GM12878 (cell line): ENCODE measurements around the gene AK8. TPM values are rescaled to one million over a fixed set of nuclear protein-coding genes. Genes with fewer than 3 reads are reported as not detected.

Experiments used
- ATAC-seq: fragments of 200-7000 bp; cut with Tn5 transposase; 3 replicates; pipeline ENCODE4 v1.9.1; 2020; ENCODE audit warnings: mild to moderate bottlenecking, moderate library complexity
- BruUV-seq: library from RNA; stranded (reverse); fragments of 400-500 nt; replicated peaks from 2 replicates; lab custom pipeline; 2021; lab: Mats Ljungman, UMichigan
- CTCF ChIA-PET: fragments of 300-600 bp; sonication (Branson Sonifier 250); formaldehyde crosslinking; extraction: SDS; loops from one replicate; lab custom pipeline; 2021; ENCODE audit warnings: inconsistent platforms; lab: Yijun Ruan, JAX
- POLR2A ChIA-PET: fragments of 350-600 bp; formaldehyde crosslinking; extraction: SDS; loops from one replicate; lab custom pipeline; 2021; ENCODE audit warnings: inconsistent platforms; lab: Charles Lee
- RAD21 ChIA-PET: fragments of 300-600 bp; sonication (Branson Sonifier 250); formaldehyde crosslinking; loops from one replicate; lab custom pipeline; 2023; ENCODE audit warnings: antibody characterized with exemption; ENCODE audit not compliant: unreplicated experiment; lab: Charles Lee
- SMC1A ChIA-PET: fragments of 300-600 bp; sonication (Branson Sonifier 250); formaldehyde crosslinking; loops from one replicate; lab custom pipeline; 2023; ENCODE audit not compliant: unreplicated experiment, uncharacterized antibody; lab: Charles Lee
- DNase-seq: peaks from one replicate; pipeline ENCODE4 v3.0.0-alpha.2; 2011; ENCODE audit warnings: low read depth, low spot score
- FAIRE-seq: peaks from 3 replicates; lab custom pipeline; 2011; peaks lifted over from hg19 to GRCh38; lab: Jason Lieb, UNC
- H2AFZ ChIP-seq: 2 replicates; pipeline ENCODE4 v1.6.0; 2011; ENCODE audit warnings: low read depth, low read length, control low read depth; ENCODE audit not compliant: control insufficient read depth
- H3K27ac ChIP-seq: 2 replicates; pipeline ENCODE4 v1.5.1; 2011; ENCODE audit warnings: control low read depth; ENCODE audit not compliant: control insufficient read depth, insufficient read depth
- H3K27me3 ChIP-seq, 2 experiments: replicated peaks in 1 of 2; 2 replicates each; pipeline versions ENCODE4 v1.6.0 to v1.6.1; 2011; ENCODE audit warnings: low read length in 1 of 2; ENCODE audit not compliant: control insufficient read depth in 2 of 2, insufficient read depth in 2 of 2
- H3K36me3 ChIP-seq, 2 experiments: 2 replicates each; pipeline ENCODE4 v1.5.1; 2011; ENCODE audit warnings: low read length in 1 of 2; ENCODE audit not compliant: control insufficient read depth in 2 of 2, insufficient read depth in 2 of 2
- H3K4me1 ChIP-seq: 2 replicates; pipeline ENCODE4 v1.6.1; 2011; ENCODE audit warnings: mild to moderate bottlenecking, low read length, moderate library complexity, mixed read lengths; ENCODE audit not compliant: control insufficient read depth, insufficient read depth
- H3K4me2 ChIP-seq: 2 replicates; pipeline ENCODE4 v1.6.0; 2011; ENCODE audit warnings: control low read depth; ENCODE audit not compliant: control insufficient read depth, insufficient read depth
- H3K4me3 ChIP-seq: fragments of 200-600 bp; sonication (generic); 2 replicates; pipeline ENCODE4 v1.5.1; 2016
- H3K79me2 ChIP-seq: 2 replicates; pipeline ENCODE4 v1.6.0; 2011; ENCODE audit warnings: low read length; ENCODE audit not compliant: control insufficient read depth, insufficient read depth
- H3K9ac ChIP-seq: 2 replicates; pipeline ENCODE4 v1.8.0; 2011; ENCODE audit warnings: low read length, control low read depth, mixed read lengths; ENCODE audit not compliant: control insufficient read depth, insufficient read depth
- H3K9me3 ChIP-seq: replicated peaks from 3 replicates; pipeline ENCODE4 v1.5.1; 2011; ENCODE audit warnings: mild to moderate bottlenecking, low read length; ENCODE audit not compliant: control insufficient read depth, insufficient read depth
- H4K20me1 ChIP-seq: 2 replicates; pipeline ENCODE4 v1.6.0; 2011; ENCODE audit not compliant: control insufficient read depth, insufficient read depth
- ATF7 ChIP-seq: fragments of 450-650 bp; IDR thresholded peaks from 2 replicates; pipeline ENCODE4 v1.6.1; 2016; ENCODE audit warnings: low read depth, mild to moderate bottlenecking
- CEBPB ChIP-seq, 2 experiments: fragments of 150-350 bp in 1 of 2; IDR thresholded peaks; 2 replicates each; pipeline ENCODE4 v1.6.1; 2012 to 2014; ENCODE audit warnings: low read depth in 2 of 2, low read length in 2 of 2, borderline replicate concordance in 1 of 2, inconsistent platforms in 1 of 2
- CHD4 ChIP-seq: fragments of 200-600 bp; sonication (generic); IDR thresholded peaks from 2 replicates; pipeline ENCODE4 v1.6.1; 2016; ENCODE audit warnings: mild to moderate bottlenecking
- ETV6 ChIP-seq, 2 experiments: fragments of 450-650 bp in 1 of 2; IDR thresholded peaks in 1 of 2; conservative IDR thresholded peaks in 1 of 2; 2 replicates each; pipeline ENCODE4 v1.6.1; 2014; ENCODE audit warnings: antibody characterized with exemption in 1 of 2, borderline replicate concordance in 1 of 2, low read depth in 1 of 2, mild to moderate bottlenecking in 1 of 2, moderate library complexity in 1 of 2
- IRF3 ChIP-seq: fragments of 450-650 bp; IDR thresholded peaks from 2 replicates; pipeline ENCODE4 v1.6.1; 2014; ENCODE audit warnings: mild to moderate bottlenecking
- KLF5 ChIP-seq: fragments of 450-650 bp; IDR thresholded peaks from 2 replicates; pipeline ENCODE4 v1.6.1; 2014; ENCODE audit warnings: mild to moderate bottlenecking; ENCODE audit not compliant: partially characterized antibody
- POU2F2 ChIP-seq: IDR thresholded peaks from 3 replicates; pipeline ENCODE4 v1.6.1; 2011; ENCODE audit warnings: low read depth, mild to moderate bottlenecking, low read length, borderline replicate concordance
- RAD51 ChIP-seq: fragments of 450-650 bp; IDR thresholded peaks from 2 replicates; pipeline ENCODE4 v1.6.1; 2016; ENCODE audit warnings: moderate library complexity, mild to moderate bottlenecking, inconsistent platforms
- RELA ChIP-seq: fragments of 450-650 bp; IDR thresholded peaks from 2 replicates; pipeline ENCODE4 v1.8.0; 2014; ENCODE audit warnings: borderline replicate concordance; ENCODE audit not compliant: partially characterized antibody
- whole genome bisulfite sequencing: methylation state at CpG from one replicate; pipeline ENCODE4 v1.1.6; 2016; ENCODE audit warnings: low lambda C conversion rate; ENCODE audit not compliant: insufficient replicate concordance, insufficient coverage; ENCODE audit errors: missing lambda C conversion rate; 5-methylcytosine and 5-hydroxymethylcytosine counted together
- in situ Hi-C: fragments of 300-500 bp; cut with MboI; formaldehyde crosslinking; loops from 9 replicates; pipeline ENCODE4 v1.14.3; 2018; ENCODE audit warnings: mixed read lengths
- intact Hi-C: fragments of 100-400 bp; cut with micrococcal nuclease; formaldehyde crosslinking; loops from one replicate; pipeline ENCODE4 v1.14.2; 2022; ENCODE audit not compliant: unreplicated experiment
- polyA plus RNA-seq, 11 experiments: library from polyadenylated mRNA; depleted of rRNA in 4 of 11; unstranded in 6 of 11; stranded (reverse) in 5 of 11; fragments of >200 nt; fragmentation: Nextera tagmentation in 4 of 11; fragmentation: Illumina TruSeq in 1 of 11; extraction: Ambion mirVana in 4 of 11; extraction: Trizol in 1 of 11; gene quantifications; 1 replicate in 1 of 11; 2 replicates in 10 of 11; pipeline versions ENCODE4 v1.2.1 to v1.2.3, GENCODE V29; 2011 to 2016; ENCODE audit warnings: inconsistent platforms in 2 of 11, missing spikeins in 2 of 11, low read depth in 1 of 11
- total RNA-seq, 4 experiments: library from RNA; depleted of rRNA in 3 of 4; stranded (reverse); fragments of >200 nt in 3 of 4; fragmentation: Illumina TruSeq in 1 of 4; extraction: Trizol in 1 of 4; gene quantifications; 2 replicates each; pipeline versions ENCODE4 v1.2.1 to v1.2.3, GENCODE V29; 2013 to 2021
- TF ChIP-seq, protein P1 (sequence below): fragments of 450-650 bp; IDR thresholded peaks from 2 replicates; pipeline ENCODE4 v1.6.1; 2017; ENCODE audit warnings: mild to moderate bottlenecking, moderate library complexity

The AK8 gene
- total and polyA plus RNA-seq, 10 of the 15 experiments (the other 5 are each of a cell fraction or from before 2014, with no cell fraction given): 0.03 to 0.12 (median 0.06) TPM; not detected in 5

DNA sequence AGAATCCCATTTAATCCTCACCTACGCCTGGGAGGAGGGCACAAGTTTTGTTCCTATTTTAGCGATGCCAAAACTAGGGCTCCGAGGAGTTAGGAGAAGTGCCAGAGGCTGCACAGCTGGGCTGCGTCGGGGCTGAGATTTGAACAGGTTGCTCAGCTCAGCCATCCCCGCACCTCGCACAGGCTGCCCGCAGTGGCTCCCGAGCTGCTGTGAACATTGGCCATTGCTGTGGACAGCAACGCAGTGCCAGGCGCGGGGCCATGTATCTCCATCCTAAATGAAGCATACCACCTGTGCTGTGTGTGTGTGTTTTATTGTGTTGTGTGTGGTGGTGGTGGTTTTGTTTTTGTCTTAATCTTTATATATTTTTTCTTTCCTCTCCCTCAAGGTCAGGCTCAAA is 52.0 kb downstream of the AK8 start:
- ATAC-seq (no peak), DNase-seq (no peak), FAIRE-seq (no peak)
- no peaks in the 10 kb centered on the region for H3K79me2 ChIP-seq
- H4K20me1 ChIP-seq: no peaks in the 10 kb centered on the region
- ChIA-PET SMC1A (no interaction called here), RAD21 (no interaction called here), CTCF (no interaction called here), POLR2A (no interaction called here)
- no peaks in the 10 kb centered on the region for H3K4me1 ChIP-seq
- no peak overlapping the region for H3K4me2 ChIP-seq
- in situ Hi-C loops (no loop called here), intact Hi-C loops (no loop called here)
- H3K4me3 ChIP-seq: no peak overlapping the region
- TF ChIP-seq CHD4 (no peak), ATF7 (no peak), CEBPB (IDR thresholded peaks at IDR 0.05; ENCODE audit: borderline replicate concordance in 1 of 2, low read depth in 2 of 2, low read length in 2 of 2) (no peak), RELA (no peak), POU2F2 (no peak), IRF3 (no peak), KLF5 (no peak), ETV6 (conservative IDR thresholded peaks at IDR 0.05 in 1 of 2, IDR thresholded peaks at IDR 0.05 in 1 of 2; ENCODE audit: borderline replicate concordance in 1 of 2, low read depth in 1 of 2) (no peak), RAD51 (no peak)
- TF ChIP-seq, protein P1, sequence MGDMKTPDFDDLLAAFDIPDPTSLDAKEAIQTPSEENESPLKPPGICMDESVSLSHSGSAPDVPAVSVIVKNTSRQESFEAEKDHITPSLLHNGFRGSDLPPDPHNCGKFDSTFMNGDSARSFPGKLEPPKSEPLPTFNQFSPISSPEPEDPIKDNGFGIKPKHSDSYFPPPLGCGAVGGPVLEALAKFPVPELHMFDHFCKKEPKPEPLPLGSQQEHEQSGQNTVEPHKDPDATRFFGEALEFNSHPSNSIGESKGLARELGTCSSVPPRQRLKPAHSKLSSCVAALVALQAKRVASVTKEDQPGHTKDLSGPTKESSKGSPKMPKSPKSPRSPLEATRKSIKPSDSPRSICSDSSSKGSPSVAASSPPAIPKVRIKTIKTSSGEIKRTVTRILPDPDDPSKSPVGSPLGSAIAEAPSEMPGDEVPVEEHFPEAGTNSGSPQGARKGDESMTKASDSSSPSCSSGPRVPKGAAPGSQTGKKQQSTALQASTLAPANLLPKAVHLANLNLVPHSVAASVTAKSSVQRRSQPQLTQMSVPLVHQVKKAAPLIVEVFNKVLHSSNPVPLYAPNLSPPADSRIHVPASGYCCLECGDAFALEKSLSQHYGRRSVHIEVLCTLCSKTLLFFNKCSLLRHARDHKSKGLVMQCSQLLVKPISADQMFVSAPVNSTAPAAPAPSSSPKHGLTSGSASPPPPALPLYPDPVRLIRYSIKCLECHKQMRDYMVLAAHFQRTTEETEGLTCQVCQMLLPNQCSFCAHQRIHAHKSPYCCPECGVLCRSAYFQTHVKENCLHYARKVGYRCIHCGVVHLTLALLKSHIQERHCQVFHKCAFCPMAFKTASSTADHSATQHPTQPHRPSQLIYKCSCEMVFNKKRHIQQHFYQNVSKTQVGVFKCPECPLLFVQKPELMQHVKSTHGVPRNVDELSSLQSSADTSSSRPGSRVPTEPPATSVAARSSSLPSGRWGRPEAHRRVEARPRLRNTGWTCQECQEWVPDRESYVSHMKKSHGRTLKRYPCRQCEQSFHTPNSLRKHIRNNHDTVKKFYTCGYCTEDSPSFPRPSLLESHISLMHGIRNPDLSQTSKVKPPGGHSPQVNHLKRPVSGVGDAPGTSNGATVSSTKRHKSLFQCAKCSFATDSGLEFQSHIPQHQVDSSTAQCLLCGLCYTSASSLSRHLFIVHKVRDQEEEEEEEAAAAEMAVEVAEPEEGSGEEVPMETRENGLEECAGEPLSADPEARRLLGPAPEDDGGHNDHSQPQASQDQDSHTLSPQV: no peak
- no peak overlapping the region for H3K9ac ChIP-seq
- H3K27ac ChIP-seq: no peak overlapping the region
- H3K36me3 ChIP-seq: no peaks in the 10 kb centered on the region
- no TSS peak for BruUV-seq
- H2AFZ ChIP-seq: no peak overlapping the region
- H3K27me3 ChIP-seq: no peaks in the 10 kb centered on the region; a peak in 3 of 4 replicates
- WGBS: 66% methylated on average over 12 of the region's 12 CpGs
- no peaks in the 10 kb centered on the region for H3K9me3 ChIP-seq
